ENCODE measurements around the gene PIF1.
"Not testable (repeated sequence)": the region's sequence is repeated elsewhere in the genome, so short reads cannot be mapped to it uniquely, and the experiment has no call there.

The PIF1 gene

GRCh38 chr15:64847448-64847847 is 22.0 kb upstream of the PIF1 start:
- no peak for DNase-seq (ENCODE audit: low spot score)

- DNase-seq (ENCODE audit: low spot score), result no peak
Measured at GRCh38 chr15:64847016-64847415, 21.6 kb upstream of the PIF1 start.

GRCh38 chr15:64845831-64846595 is 20.6 kb upstream of the PIF1 start:
- no peak for DNase-seq (ENCODE audit: low spot score)

- DNase-seq (ENCODE audit: low spot score), result no peak
Measured at GRCh38 chr15:64845183-64845611, 19.8 kb upstream of the PIF1 start.

- no peak for DNase-seq (ENCODE audit: low spot score)
Measured at GRCh38 chr15:64844576-64845145, 19.2 kb upstream of the PIF1 start.

GRCh38 chr15:64843991-64844390 is 18.5 kb upstream of the PIF1 start:
- DNase-seq (ENCODE audit: low spot score), result no peak

- DNase-seq (ENCODE audit: low spot score), result peak; percentile 54
Measured at GRCh38 chr15:64842986-64843561, 17.6 kb upstream of the PIF1 start.

GRCh38 chr15:64842096-64842939 is 16.9 kb upstream of the PIF1 start:
- no peak for DNase-seq (ENCODE audit: low spot score)

GRCh38 chr15:64841344-64842095 is 16.1 kb upstream of the PIF1 start, which contains the start of gene PLEKHO2:
Gene PLEKHO2 (plus strand): TSS chr15:64841915. CDS start chr15:64842017, 102 bp downstream.
- peak; percentile 96 for DNase-seq (ENCODE audit: low spot score)

GRCh38 chr15:64841060-64841343 is 15.6 kb upstream of the PIF1 start:
- DNase-seq (ENCODE audit: low spot score), result no peak

- DNase-seq (ENCODE audit: low spot score), result no peak
Measured at GRCh38 chr15:64837502-64837901, 12.1 kb upstream of the PIF1 start.

GRCh38 chr15:64836023-64836536 is 10.6 kb upstream of the PIF1 start:
- DNase-seq (ENCODE audit: low spot score), result no peak

- DNase-seq (ENCODE audit: low spot score), result no peak
Measured at GRCh38 chr15:64833690-64834089, 8.2 kb upstream of the PIF1 start.

- DNase-seq (ENCODE audit: low spot score), result no peak
Measured at GRCh38 chr15:64828985-64829384, 3.5 kb upstream of the PIF1 start.

- no peak for DNase-seq (ENCODE audit: low spot score)
Measured at GRCh38 chr15:64824929-64825430, 467 bp downstream of the PIF1 start.

- no peak for DNase-seq (ENCODE audit: low spot score)
Measured at GRCh38 chr15:64816452-64816851, 9.0 kb downstream of the PIF1 start.

GRCh38 chr15:64814965-64815364 is 10.5 kb downstream of the PIF1 start:
- DNase-seq (ENCODE audit: low spot score), result not testable (repeated sequence)

GRCh38 chr15:64814283-64814682 is 11.2 kb downstream of the PIF1 start:
- not testable (repeated sequence) for DNase-seq (ENCODE audit: low spot score)

- no peak for DNase-seq (ENCODE audit: low spot score)
Measured at GRCh38 chr15:64813075-64813474, 12.4 kb downstream of the PIF1 start.

- no peak for DNase-seq (ENCODE audit: low spot score)
Measured at GRCh38 chr15:64810497-64811326, 14.7 kb downstream of the PIF1 start.

Measured in AG08395 (cell line).